IMR-90 (cell line): ENCODE results near the gene RAMP3. TPM values are rescaled to one million over a fixed set of nuclear protein-coding genes. Genes with fewer than 3 reads are reported as not detected.

Source experiments
- ATAC-seq: fragments of 200-7000 bp; cut with Tn5 transposase; 2 replicates; pipeline ENCODE4 v1.9.1; 2020; ENCODE audit warnings: low read depth, mild to moderate bottlenecking, moderate library complexity
- BruUV-seq: library from RNA; stranded (reverse); fragments of 400-500 nt; replicated peaks from 2 replicates; lab custom pipeline; 2021; lab: Mats Ljungman, UMichigan
- CTCF ChIA-PET: fragments of 300-600 bp; formaldehyde crosslinking; extraction: SDS; loops from one replicate; lab custom pipeline; 2021; ENCODE audit warnings: antibody characterized with exemption; lab: Yijun Ruan, JAX
- POLR2A ChIA-PET: fragments of 300-600 bp; sonication (Branson Sonifier 250); formaldehyde crosslinking; loops from one replicate; lab custom pipeline; 2022; ENCODE audit warnings: antibody characterized with exemption; ENCODE audit not compliant: unreplicated experiment; lab: Charles Lee
- DNase-seq: peaks from one replicate; pipeline ENCODE4 v3.0.0; 2013
- H2AFZ ChIP-seq: replicated peaks from 2 replicates; pipeline ENCODE3; 2013; ENCODE audit warnings: low read length, mild to moderate bottlenecking; ENCODE audit not compliant: poor library complexity
- H2AK5ac ChIP-seq: 2 replicates; pipeline ENCODE4 v1.6.1; 2013; ENCODE audit warnings: low read depth, low read length, inconsistent platforms
- H2AK9ac ChIP-seq: replicated peaks from 2 replicates; pipeline ENCODE3; 2013; ENCODE audit warnings: mild to moderate bottlenecking, low read depth, low read length, moderate library complexity; ENCODE audit not compliant: poor library complexity
- H2BK120ac ChIP-seq: 2 replicates; pipeline ENCODE4 v1.6.1; 2013; ENCODE audit warnings: low read depth, low read length, inconsistent platforms
- H2BK15ac ChIP-seq: 3 replicates; pipeline ENCODE4 v1.6.1; 2013; ENCODE audit warnings: low read depth, low read length, inconsistent platforms
- H2BK20ac ChIP-seq: 2 replicates; pipeline ENCODE4 v1.6.1; 2013; ENCODE audit warnings: low read depth, mild to moderate bottlenecking, inconsistent platforms, low read length, moderate library complexity
- H2BK5ac ChIP-seq: 2 replicates; pipeline ENCODE4 v1.6.1; 2013; ENCODE audit warnings: mild to moderate bottlenecking, low read depth, low read length, inconsistent platforms; ENCODE audit not compliant: poor library complexity, severe bottlenecking
- H3K14ac ChIP-seq: replicated peaks from 2 replicates; pipeline ENCODE4 v1.6.1; 2013; ENCODE audit warnings: low read depth, low read length, inconsistent platforms
- H3K18ac ChIP-seq: 2 replicates; pipeline ENCODE4 v1.6.1; 2013; ENCODE audit warnings: low read depth, low read length, control low read depth
- H3K23ac ChIP-seq: 2 replicates; pipeline ENCODE4 v1.6.1; 2013; ENCODE audit warnings: low read depth, low read length, inconsistent platforms
- H3K27ac ChIP-seq: 2 replicates; pipeline ENCODE4 v1.5.1; 2013; ENCODE audit warnings: mild to moderate bottlenecking, control low read depth, low read length; ENCODE audit not compliant: insufficient read depth
- H3K27me3 ChIP-seq: 2 replicates; pipeline ENCODE4 v1.6.1; 2013; ENCODE audit warnings: low read length; ENCODE audit not compliant: control insufficient read depth, insufficient read depth
- H3K36me3 ChIP-seq: 2 replicates; pipeline ENCODE4 v1.6.1; 2013; ENCODE audit warnings: low read length, mixed read lengths; ENCODE audit not compliant: control insufficient read depth, insufficient read depth
- H3K4ac ChIP-seq: 2 replicates; pipeline ENCODE4 v1.6.1; 2013; ENCODE audit warnings: low read depth, low read length, inconsistent platforms
- H3K4me1 ChIP-seq: 2 replicates; pipeline ENCODE4 v1.6.1; 2013; ENCODE audit warnings: low read length, mixed read lengths; ENCODE audit not compliant: control insufficient read depth, insufficient read depth
- H3K4me2 ChIP-seq: 2 replicates; pipeline ENCODE4 v1.6.1; 2013; ENCODE audit warnings: low read depth, mild to moderate bottlenecking, control low read depth, low read length, moderate library complexity
- H3K4me3 ChIP-seq: 2 replicates; pipeline ENCODE4 v1.5.1; 2013; ENCODE audit warnings: low read depth, mild to moderate bottlenecking, control low read depth, low read length, moderate library complexity; ENCODE audit not compliant: insufficient read depth
- H3K56ac ChIP-seq: 2 replicates; pipeline ENCODE4 v1.6.1; 2013; ENCODE audit warnings: low read length, inconsistent platforms; ENCODE audit not compliant: insufficient read depth; ENCODE audit errors: extremely low read depth
- H3K79me1 ChIP-seq, 2 experiments: 2 replicates each; pipeline ENCODE4 v1.6.1; 2013; ENCODE audit warnings: low read length in 2 of 2, inconsistent platforms in 1 of 2, low read depth in 1 of 2
- H3K9ac ChIP-seq: 2 replicates; pipeline ENCODE4 v1.6.1; 2013; ENCODE audit warnings: low read depth, low read length, control low read depth
- H3K9me1 ChIP-seq: 2 replicates; pipeline ENCODE4 v1.6.1; 2013; ENCODE audit warnings: low read length, inconsistent platforms; ENCODE audit not compliant: insufficient read depth
- H3K9me3 ChIP-seq: 2 replicates; pipeline ENCODE4 v1.6.1; 2013; ENCODE audit warnings: low read length; ENCODE audit not compliant: control insufficient read depth, insufficient read depth
- H4K20me1 ChIP-seq: 2 replicates; pipeline ENCODE4 v1.6.1; 2013; ENCODE audit warnings: low read length, inconsistent platforms; ENCODE audit not compliant: insufficient read depth
- H4K5ac ChIP-seq: 2 replicates; pipeline ENCODE4 v1.6.1; 2013; ENCODE audit warnings: mild to moderate bottlenecking, low read depth, low read length, control low read depth
- H4K8ac ChIP-seq, 2 experiments: 2 replicates each; pipeline ENCODE4 v1.6.1; 2013; ENCODE audit warnings: low read depth in 2 of 2, low read length in 2 of 2, control low read depth in 1 of 2, inconsistent platforms in 1 of 2
- H4K91ac ChIP-seq: 2 replicates; pipeline ENCODE4 v1.6.1; 2013; ENCODE audit warnings: low read depth, low read length, inconsistent platforms; ENCODE audit not compliant: insufficient read depth
- BHLHE40 ChIP-seq: fragments of 150-350 bp; IDR thresholded peaks from 2 replicates; pipeline ENCODE4 v1.6.1; 2016; ENCODE audit warnings: mild to moderate bottlenecking, low read depth, low read length
- CEBPB ChIP-seq: IDR thresholded peaks from 2 replicates; pipeline ENCODE4 v1.6.1; 2012; ENCODE audit warnings: low read depth, low read length, improper control_type of control experiment
- CHD1 ChIP-seq: IDR thresholded peaks from 2 replicates; pipeline ENCODE4 v1.6.1; 2012; ENCODE audit warnings: low read depth, low read length, improper control_type of control experiment
- FOS ChIP-seq: fragments of 150-350 bp; IDR thresholded peaks from 2 replicates; pipeline ENCODE4 v1.6.1; 2016; ENCODE audit warnings: low read depth, low read length
- MAFK ChIP-seq: IDR thresholded peaks from 2 replicates; pipeline ENCODE4 v1.6.1; 2012; ENCODE audit warnings: low read depth, low read length, improper control_type of control experiment
- MAZ ChIP-seq: IDR thresholded peaks from 2 replicates; pipeline ENCODE4 v1.6.1; 2012; ENCODE audit warnings: low read depth, mild to moderate bottlenecking, low read length, improper control_type of control experiment, moderate library complexity, borderline replicate concordance
- MXI1 ChIP-seq: IDR thresholded peaks from 2 replicates; pipeline ENCODE4 v1.6.1; 2012; ENCODE audit warnings: low read depth, mild to moderate bottlenecking, low read length, moderate library complexity, borderline replicate concordance
- NFE2L2 ChIP-seq: fragments of 150-350 bp; IDR thresholded peaks from 2 replicates; pipeline ENCODE4 v1.6.1; 2016; ENCODE audit warnings: low read depth, mild to moderate bottlenecking, low read length
- POLR2A ChIP-seq: IDR thresholded peaks from 2 replicates; pipeline ENCODE4 v1.6.1; 2012; ENCODE audit warnings: mild to moderate bottlenecking, low read depth, low read length
- RAD21 ChIP-seq: IDR thresholded peaks from 2 replicates; pipeline ENCODE4 v1.6.1; 2012; ENCODE audit warnings: low read length, improper control_type of control experiment
- RCOR1 ChIP-seq: IDR thresholded peaks from 2 replicates; pipeline ENCODE4 v1.6.1; 2012; ENCODE audit warnings: mild to moderate bottlenecking, low read length, improper control_type of control experiment; ENCODE audit not compliant: insufficient replicate concordance
- RFX5 ChIP-seq: IDR thresholded peaks from 2 replicates; pipeline ENCODE4 v1.8.0; 2012; ENCODE audit warnings: low read depth, mild to moderate bottlenecking, low read length, moderate library complexity
- SMC3 ChIP-seq: fragments of 150-350 bp; IDR thresholded peaks from 2 replicates; pipeline ENCODE4 v1.6.1; 2016; ENCODE audit warnings: low read depth, mild to moderate bottlenecking, antibody characterized with exemption, low read length, moderate library complexity
- WGBS, 2 experiments: methylation state at CpG; one replicate each; pipeline versions ENCODE4 v1.1.5 to v1.1.7; 2013; ENCODE audit warnings: missing lambda C conversion rate in 2 of 2; ENCODE audit not compliant: insufficient read length in 1 of 2; ENCODE audit errors: extremely low coverage in 2 of 2; 5-methylcytosine and 5-hydroxymethylcytosine counted together
- dilution Hi-C: fragments of 300-500 bp; cut with HindIII; formaldehyde crosslinking; loops from one replicate; pipeline ENCODE4 v1.14.3; 2018; ENCODE audit warnings: low sequenced_read_pairs; ENCODE audit not compliant: unreplicated experiment
- in situ Hi-C: fragments of 300-500 bp; cut with MboI; formaldehyde crosslinking; loops from 3 replicates; pipeline ENCODE4 v1.14.3; 2019; ENCODE audit warnings: low sequenced_read_pairs, inconsistent platforms, mixed read lengths
- intact Hi-C: fragments of 100-400 bp; cut with micrococcal nuclease; formaldehyde crosslinking; loops from 2 replicates; pipeline ENCODE4 v1.10.0; 2022
- polyA plus RNA-seq, 3 experiments: library from polyadenylated mRNA; depleted of rRNA; stranded (reverse); fragments of >200 nt; gene quantifications; 2 replicates each; pipeline ENCODE4 v1.2.3, GENCODE V29; 2012; ENCODE audit warnings: low replicate concordance in 1 of 3
- total RNA-seq: library from RNA; depleted of rRNA; stranded (reverse); fragments of >200 nt; gene quantifications from 2 replicates; pipeline ENCODE4 v1.2.3, GENCODE V29; 2012
- TF ChIP-seq, protein P1 (sequence below): conservative IDR thresholded peaks from 2 replicates; pipeline ENCODE4 v1.5.1; 2012; ENCODE audit warnings: mild to moderate bottlenecking, low read depth, low read length, improper control_type of control experiment
- TF ChIP-seq, protein P2 (sequence below): fragments of 150-350 bp; IDR thresholded peaks from 2 replicates; pipeline ENCODE4 v1.6.1; 2016; ENCODE audit warnings: low read depth, mild to moderate bottlenecking, low read length, moderate library complexity, borderline replicate concordance

RAMP3 gene
- total and polyA plus RNA-seq, 2 of the 4 experiments (the other 2 are of a cell fraction): not detected

DNA sequence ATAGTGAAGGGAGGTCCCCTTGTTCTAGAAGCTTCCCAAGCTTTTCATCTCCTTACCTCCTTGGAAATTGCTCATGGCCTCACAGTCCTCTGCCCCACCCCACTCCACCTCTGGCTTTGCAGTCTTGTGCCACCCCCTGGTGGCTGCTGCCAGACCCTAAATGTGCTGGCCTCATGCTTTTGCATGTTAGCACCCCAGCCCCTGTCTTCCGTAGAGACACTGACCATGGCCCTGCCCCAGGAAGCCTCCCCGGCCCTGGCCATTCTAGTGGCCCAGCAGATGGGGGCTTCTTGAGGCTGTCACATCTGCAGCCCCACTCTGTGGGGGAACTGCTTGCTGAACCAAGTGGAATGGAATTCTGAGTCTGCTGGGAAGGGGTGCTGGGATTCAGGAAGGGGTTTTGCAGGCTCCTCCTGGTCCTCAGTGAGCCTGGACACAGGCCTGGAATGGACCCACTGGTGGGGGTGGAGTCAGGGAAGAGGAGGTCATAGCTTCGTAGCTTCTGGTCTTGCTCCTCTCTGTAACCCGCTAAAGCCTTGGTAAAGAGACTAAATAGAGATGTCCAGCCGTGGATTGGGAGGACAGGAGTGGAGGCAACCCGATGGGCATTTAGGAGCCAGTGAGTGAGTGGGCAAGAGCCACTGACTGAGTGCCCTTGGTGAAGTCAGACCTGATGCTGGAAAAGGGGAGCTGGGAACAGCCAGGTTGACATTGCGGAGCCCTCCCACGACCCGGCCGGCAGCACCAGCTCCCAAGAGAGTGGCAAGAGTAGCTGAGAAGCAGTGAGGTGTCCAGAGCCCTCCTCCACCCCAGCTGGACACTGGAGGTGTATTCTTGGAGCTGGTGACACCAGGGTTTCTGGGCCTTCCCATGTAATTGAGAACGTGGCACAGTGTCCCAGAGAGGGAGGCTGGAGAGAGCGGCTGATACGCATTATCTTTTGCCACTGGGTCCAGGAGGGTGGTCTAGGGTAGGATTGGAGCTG lies 20.9 kb downstream of the RAMP3 start:
- in situ Hi-C loops (no loop called here), dilution Hi-C loops (no loop called here), intact Hi-C loops (no loop called here)
- no peak for ATAC-seq
- WGBS, 2 experiments: 52% methylated on average over 6 of the region's 13 CpGs; no CpG with 5 or more reads in 1 of the 2 experiments
- Histone ChIP-seq H4K91ac (no peak overlapping the region), H2BK120ac (no peak overlapping the region), H3K79me1 (no peaks in the 10 kb centered on the region), H3K4me3 (no peak overlapping the region), H3K4me1 (no peaks in the 10 kb centered on the region), H3K27ac (no peak overlapping the region), H3K56ac (no peak overlapping the region), H3K9me1 (no peaks in the 10 kb centered on the region; the same call in 1 of the 2 replicates), H2BK5ac (no peak overlapping the region), H4K8ac (no peak overlapping the region), H2AK5ac (no peak overlapping the region), H3K23ac (no peak overlapping the region), H2BK20ac (no peak overlapping the region), H2AFZ (no peak overlapping the region), H3K4ac (no peak overlapping the region), H3K18ac (no peak overlapping the region), H3K9me3 (no peaks in the 10 kb centered on the region), H4K5ac (no peak overlapping the region), H4K20me1 (no peaks in the 10 kb centered on the region), H3K27me3 (peaks cover 34% of the 10 kb centered on the region; the same call in 1 of the 2 replicates), H3K4me2 (no peak overlapping the region), H2AK9ac (no peak overlapping the region), H3K14ac (no peak overlapping the region), H2BK15ac (no peak overlapping the region), H3K9ac (no peak overlapping the region), H3K36me3 (no peaks in the 10 kb centered on the region)
- TF ChIP-seq RCOR1 (no peak), CEBPB (no peak), NFE2L2 (no peak), RAD21 (no peak), SMC3 (no peak), BHLHE40 (no peak), MAZ (no peak), RFX5 (no peak), POLR2A (no peak), MAFK (no peak), FOS (no peak), CHD1 (no peak), MXI1 (no peak)
- TF ChIP-seq, protein P1, sequence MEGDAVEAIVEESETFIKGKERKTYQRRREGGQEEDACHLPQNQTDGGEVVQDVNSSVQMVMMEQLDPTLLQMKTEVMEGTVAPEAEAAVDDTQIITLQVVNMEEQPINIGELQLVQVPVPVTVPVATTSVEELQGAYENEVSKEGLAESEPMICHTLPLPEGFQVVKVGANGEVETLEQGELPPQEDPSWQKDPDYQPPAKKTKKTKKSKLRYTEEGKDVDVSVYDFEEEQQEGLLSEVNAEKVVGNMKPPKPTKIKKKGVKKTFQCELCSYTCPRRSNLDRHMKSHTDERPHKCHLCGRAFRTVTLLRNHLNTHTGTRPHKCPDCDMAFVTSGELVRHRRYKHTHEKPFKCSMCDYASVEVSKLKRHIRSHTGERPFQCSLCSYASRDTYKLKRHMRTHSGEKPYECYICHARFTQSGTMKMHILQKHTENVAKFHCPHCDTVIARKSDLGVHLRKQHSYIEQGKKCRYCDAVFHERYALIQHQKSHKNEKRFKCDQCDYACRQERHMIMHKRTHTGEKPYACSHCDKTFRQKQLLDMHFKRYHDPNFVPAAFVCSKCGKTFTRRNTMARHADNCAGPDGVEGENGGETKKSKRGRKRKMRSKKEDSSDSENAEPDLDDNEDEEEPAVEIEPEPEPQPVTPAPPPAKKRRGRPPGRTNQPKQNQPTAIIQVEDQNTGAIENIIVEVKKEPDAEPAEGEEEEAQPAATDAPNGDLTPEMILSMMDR: no peak
- TF ChIP-seq, protein P2, sequence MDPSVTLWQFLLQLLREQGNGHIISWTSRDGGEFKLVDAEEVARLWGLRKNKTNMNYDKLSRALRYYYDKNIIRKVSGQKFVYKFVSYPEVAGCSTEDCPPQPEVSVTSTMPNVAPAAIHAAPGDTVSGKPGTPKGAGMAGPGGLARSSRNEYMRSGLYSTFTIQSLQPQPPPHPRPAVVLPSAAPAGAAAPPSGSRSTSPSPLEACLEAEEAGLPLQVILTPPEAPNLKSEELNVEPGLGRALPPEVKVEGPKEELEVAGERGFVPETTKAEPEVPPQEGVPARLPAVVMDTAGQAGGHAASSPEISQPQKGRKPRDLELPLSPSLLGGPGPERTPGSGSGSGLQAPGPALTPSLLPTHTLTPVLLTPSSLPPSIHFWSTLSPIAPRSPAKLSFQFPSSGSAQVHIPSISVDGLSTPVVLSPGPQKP: no peak
- no TSS peak for BruUV-seq
- POLR2A ChIA-PET: no interaction called here
- CTCF ChIA-PET: no interaction called here
- no peak for DNase-seq
